Smooth muscle cell (in vitro differentiated cells): ENCODE results near the gene CASP6. TPM values are rescaled to one million over a fixed set of nuclear protein-coding genes. Genes with fewer than 3 reads are reported as not detected.

Experiments
- DNase-seq: peaks from one replicate; lab custom pipeline; 2025; ENCODE audit not compliant: unreplicated experiment; lab: John Stamatoyannopoulos, UW
- H2AFZ ChIP-seq: fragments of 200-600 bp; sonication (generic); 2 replicates; pipeline ENCODE4 v1.6.0; 2016; ENCODE audit warnings: antibody characterized with exemption, low read depth, mild to moderate bottlenecking
- H3F3A ChIP-seq: fragments of 200-600 bp; sonication (generic); 2 replicates; pipeline ENCODE4 v1.6.0; 2017; ENCODE audit warnings: antibody characterized with exemption, low read depth
- H3K27ac ChIP-seq: fragments of 200-600 bp; sonication (generic); 2 replicates; pipeline ENCODE4 v1.5.1; 2016; ENCODE audit warnings: low read depth, mild to moderate bottlenecking
- H3K27me3 ChIP-seq: fragments of 200-600 bp; sonication (generic); 2 replicates; pipeline ENCODE4 v1.6.1; 2016; ENCODE audit warnings: low read depth, mild to moderate bottlenecking
- H3K36me3 ChIP-seq: fragments of 200-600 bp; sonication (generic); 2 replicates; pipeline ENCODE4 v1.5.1; 2016; ENCODE audit warnings: low read depth
- H3K4me1 ChIP-seq: fragments of 200-600 bp; sonication (generic); 2 replicates; pipeline ENCODE4 v1.5.1; 2016; ENCODE audit warnings: low read depth
- H3K4me2 ChIP-seq: fragments of 200-600 bp; sonication (generic); 2 replicates; pipeline ENCODE4 v1.6.0; 2016; ENCODE audit warnings: mild to moderate bottlenecking
- H3K4me3 ChIP-seq: fragments of 200-600 bp; sonication (generic); 2 replicates; pipeline ENCODE4 v1.5.1; 2016; ENCODE audit warnings: mild to moderate bottlenecking
- H3K79me2 ChIP-seq: fragments of 200-600 bp; sonication (generic); 2 replicates; pipeline ENCODE4 v1.6.0; 2016; ENCODE audit warnings: low read depth, mild to moderate bottlenecking
- H3K9ac ChIP-seq: fragments of 200-600 bp; sonication (generic); 2 replicates; pipeline ENCODE4 v1.6.0; 2016; ENCODE audit warnings: low read depth
- H3K9me3 ChIP-seq: fragments of 200-600 bp; sonication (generic); replicated peaks from 2 replicates; pipeline ENCODE4 v1.5.1; 2016; ENCODE audit warnings: low read depth
- H4K20me1 ChIP-seq: fragments of 200-600 bp; sonication (generic); 2 replicates; pipeline ENCODE4 v1.6.0; 2016; ENCODE audit warnings: low read depth
- WGBS: methylation state at CpG from one replicate; pipeline ENCODE4 v1.1.7; 2016; ENCODE audit warnings: low lambda C conversion rate; 5-methylcytosine and 5-hydroxymethylcytosine counted together
- polyA plus RNA-seq: library from polyadenylated mRNA; unstranded; fragments of >200 nt; fragmentation: Nextera tagmentation; extraction: Ambion mirVana; gene quantifications from 2 replicates; pipeline ENCODE4 v1.2.1, GENCODE V29; 2016
- total RNA-seq: library from RNA; depleted of rRNA; stranded (reverse); fragments of >200 nt; gene quantifications from 2 replicates; pipeline ENCODE4 v1.2.3, GENCODE V29; 2014
- TF ChIP-seq, protein P1 (sequence below): fragments of 200-600 bp; sonication (generic); IDR thresholded peaks from 2 replicates; pipeline ENCODE4 v1.5.1; 2017; ENCODE audit warnings: borderline replicate concordance, mild to moderate bottlenecking, antibody characterized with exemption; ENCODE audit not compliant: insufficient read depth, poor library complexity, severe bottlenecking

Gene CASP6
- total and polyA plus RNA-seq, 2 experiments from 2014 or later, result 31.2 to 34.8 TPM

GRCh38 chr4:109675843-109676242 is 27.4 kb downstream of the CASP6 start:
- Histone ChIP-seq H3K4me2 (no peak overlapping the region), H3K36me3 (no peaks in the 10 kb centered on the region), H3K4me1 (no peaks in the 10 kb centered on the region), H3K27me3 (no peaks in the 10 kb centered on the region), H3F3A (no peaks in the 10 kb centered on the region), H4K20me1 (no peaks in the 10 kb centered on the region), H3K9me3 (peaks cover 6% of the 10 kb centered on the region), H3K4me3 (no peak overlapping the region), H2AFZ (no peak overlapping the region), H3K9ac (no peak overlapping the region), H3K79me2 (no peaks in the 10 kb centered on the region), H3K27ac (no peak overlapping the region)
- TF ChIP-seq, protein P1, sequence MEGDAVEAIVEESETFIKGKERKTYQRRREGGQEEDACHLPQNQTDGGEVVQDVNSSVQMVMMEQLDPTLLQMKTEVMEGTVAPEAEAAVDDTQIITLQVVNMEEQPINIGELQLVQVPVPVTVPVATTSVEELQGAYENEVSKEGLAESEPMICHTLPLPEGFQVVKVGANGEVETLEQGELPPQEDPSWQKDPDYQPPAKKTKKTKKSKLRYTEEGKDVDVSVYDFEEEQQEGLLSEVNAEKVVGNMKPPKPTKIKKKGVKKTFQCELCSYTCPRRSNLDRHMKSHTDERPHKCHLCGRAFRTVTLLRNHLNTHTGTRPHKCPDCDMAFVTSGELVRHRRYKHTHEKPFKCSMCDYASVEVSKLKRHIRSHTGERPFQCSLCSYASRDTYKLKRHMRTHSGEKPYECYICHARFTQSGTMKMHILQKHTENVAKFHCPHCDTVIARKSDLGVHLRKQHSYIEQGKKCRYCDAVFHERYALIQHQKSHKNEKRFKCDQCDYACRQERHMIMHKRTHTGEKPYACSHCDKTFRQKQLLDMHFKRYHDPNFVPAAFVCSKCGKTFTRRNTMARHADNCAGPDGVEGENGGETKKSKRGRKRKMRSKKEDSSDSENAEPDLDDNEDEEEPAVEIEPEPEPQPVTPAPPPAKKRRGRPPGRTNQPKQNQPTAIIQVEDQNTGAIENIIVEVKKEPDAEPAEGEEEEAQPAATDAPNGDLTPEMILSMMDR, result no peak
- WGBS, result 94% methylated on average over 1 of the region's 1 CpG
- DNase-seq, result no peak

GRCh38 chr4:109675181-109675580 is 28.1 kb downstream of the CASP6 start:
- no peaks in the 10 kb centered on the region for H3K36me3 ChIP-seq
- 92% methylated on average over 3 of the region's 3 CpGs for WGBS

GRCh38 chr4:109673303-109673702 is 29.9 kb downstream of the CASP6 start:
- H4K20me1 ChIP-seq, result no peaks in the 10 kb centered on the region
- no peak overlapping the region for H3K27ac ChIP-seq
- no peaks in the 10 kb centered on the region for H3K79me2 ChIP-seq
- H2AFZ ChIP-seq, result no peak overlapping the region
- no peaks in the 10 kb centered on the region for H3K36me3 ChIP-seq
- no peak overlapping the region for H3K9ac ChIP-seq
- no peak for DNase-seq
- TF ChIP-seq, protein P1, result no peak
- no peak overlapping the region for H3K4me2 ChIP-seq
- 97% methylated on average over 1 of the region's 1 CpG for WGBS
- H3K27me3 ChIP-seq, result no peaks in the 10 kb centered on the region
- no peak overlapping the region for H3K4me3 ChIP-seq
- peaks cover 6% of the 10 kb centered on the region for H3K9me3 ChIP-seq
- H3K4me1 ChIP-seq, result no peaks in the 10 kb centered on the region
- H3F3A ChIP-seq, result no peaks in the 10 kb centered on the region

More at GRCh38 chr4:109675181-109675580, 28.1 kb downstream of the CASP6 start:
- Histone ChIP-seq H3K9ac (no peak overlapping the region), H3F3A (no peaks in the 10 kb centered on the region), H3K4me2 (no peak overlapping the region), H3K27me3 (no peaks in the 10 kb centered on the region), H3K27ac (no peak overlapping the region), H3K4me1 (no peaks in the 10 kb centered on the region), H3K79me2 (no peaks in the 10 kb centered on the region), H3K9me3 (peaks cover 6% of the 10 kb centered on the region), H3K4me3 (no peak overlapping the region), H4K20me1 (no peaks in the 10 kb centered on the region), H2AFZ (no peak overlapping the region)
- TF ChIP-seq, protein P1, result no peak
- DNase-seq, result no peak

- no peaks in the 10 kb centered on the region for H3K79me2 ChIP-seq
- TF ChIP-seq, protein P1, result no peak
- no peak overlapping the region for H2AFZ ChIP-seq
- H3K4me2 ChIP-seq, result no peak overlapping the region
- DNase-seq, result no peak
- no peaks in the 10 kb centered on the region for H3K36me3 ChIP-seq
- no peak overlapping the region for H3K4me3 ChIP-seq
- H4K20me1 ChIP-seq, result no peaks in the 10 kb centered on the region
- no peak overlapping the region for H3K9ac ChIP-seq
- H3K27ac ChIP-seq, result no peak overlapping the region
- no peaks in the 10 kb centered on the region for H3K27me3 ChIP-seq
- no peaks in the 10 kb centered on the region for H3K4me1 ChIP-seq
- peaks cover 6% of the 10 kb centered on the region for H3K9me3 ChIP-seq
- H3F3A ChIP-seq, result no peaks in the 10 kb centered on the region
Measured at GRCh38 chr4:109672169-109672930, 30.9 kb downstream of the CASP6 start.
